C4-2B (cell line): Measurements from ENCODE around the gene TRPC6.

Source experiments
- ZFX ChIP-seq: fragments of 450-650 bp; IDR thresholded peaks from 2 replicates; pipeline ENCODE4 v1.6.1; 2017
- TF ChIP-seq, protein P1 (sequence below): fragments of 450-650 bp; conservative IDR thresholded peaks from 2 replicates; pipeline ENCODE4 v1.5.1; 2017; ENCODE audit warnings: mild to moderate bottlenecking

DNA sequence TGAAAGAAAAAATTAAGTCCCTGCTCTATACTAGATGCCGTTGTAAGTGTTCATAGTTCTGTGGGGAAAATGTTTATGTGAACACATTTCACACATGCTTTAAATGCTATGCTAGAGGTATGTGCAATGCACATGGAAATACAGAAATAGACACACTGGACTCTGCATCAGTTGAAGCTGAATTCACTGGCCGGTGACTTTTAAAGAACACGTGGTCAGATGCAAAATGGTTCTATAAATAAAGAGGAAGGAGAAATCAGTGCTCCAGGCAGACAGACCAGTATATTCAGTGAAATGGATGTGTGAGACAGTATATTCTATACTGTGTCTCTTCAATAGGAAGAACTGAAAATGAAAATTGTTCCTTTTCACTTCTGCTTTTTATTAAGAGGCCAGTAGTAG, 29.9 kb downstream of the TRPC6 start:
- TF ChIP-seq, protein P1, sequence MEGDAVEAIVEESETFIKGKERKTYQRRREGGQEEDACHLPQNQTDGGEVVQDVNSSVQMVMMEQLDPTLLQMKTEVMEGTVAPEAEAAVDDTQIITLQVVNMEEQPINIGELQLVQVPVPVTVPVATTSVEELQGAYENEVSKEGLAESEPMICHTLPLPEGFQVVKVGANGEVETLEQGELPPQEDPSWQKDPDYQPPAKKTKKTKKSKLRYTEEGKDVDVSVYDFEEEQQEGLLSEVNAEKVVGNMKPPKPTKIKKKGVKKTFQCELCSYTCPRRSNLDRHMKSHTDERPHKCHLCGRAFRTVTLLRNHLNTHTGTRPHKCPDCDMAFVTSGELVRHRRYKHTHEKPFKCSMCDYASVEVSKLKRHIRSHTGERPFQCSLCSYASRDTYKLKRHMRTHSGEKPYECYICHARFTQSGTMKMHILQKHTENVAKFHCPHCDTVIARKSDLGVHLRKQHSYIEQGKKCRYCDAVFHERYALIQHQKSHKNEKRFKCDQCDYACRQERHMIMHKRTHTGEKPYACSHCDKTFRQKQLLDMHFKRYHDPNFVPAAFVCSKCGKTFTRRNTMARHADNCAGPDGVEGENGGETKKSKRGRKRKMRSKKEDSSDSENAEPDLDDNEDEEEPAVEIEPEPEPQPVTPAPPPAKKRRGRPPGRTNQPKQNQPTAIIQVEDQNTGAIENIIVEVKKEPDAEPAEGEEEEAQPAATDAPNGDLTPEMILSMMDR: no peak
- no peak for TF ChIP-seq ZFX
